A549 (cell line): Measurements from ENCODE around the gene ATP6V1G3.

Experiments used
- CHD4 ChIP-seq: fragments of 200-600 bp; sonication (generic); IDR thresholded peaks from 2 replicates; pipeline ENCODE4 v1.6.1; 2016; ENCODE audit warnings: antibody characterized with exemption, mild to moderate bottlenecking, borderline replicate concordance
- SMC3 ChIP-seq: fragments of >200 bp; sonication (Bioruptor Twin); formaldehyde crosslinking; IDR thresholded peaks from 3 replicates; pipeline ENCODE4 v1.6.1; 2018; ENCODE audit warnings: inconsistent platforms

DNA sequence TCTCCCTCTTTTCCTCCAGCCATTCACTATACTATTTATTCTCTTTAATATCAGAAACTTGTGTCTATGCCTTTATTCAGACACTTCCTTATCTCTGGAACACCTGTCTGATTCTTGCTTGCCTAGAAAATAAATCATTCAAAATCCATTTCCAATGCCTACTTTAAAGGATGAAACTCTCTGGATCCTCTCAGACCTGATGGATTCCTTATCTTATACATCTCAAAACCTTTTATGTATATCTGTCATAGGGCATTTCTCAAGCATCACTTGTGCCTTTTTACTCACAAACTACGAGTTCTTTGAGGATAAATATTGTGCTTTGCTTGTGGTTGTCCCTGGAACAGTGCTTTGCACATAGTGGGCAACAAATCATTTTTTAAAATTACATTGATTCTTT is 3.8 kb upstream of the ATP6V1G3 start:
- no peak for TF ChIP-seq CHD4
- TF ChIP-seq SMC3 = no peak
